GM19025 (cell line): ENCODE data around the gene FSD1.

Experiments
- ATAC-seq: cut with Tn5 transposase; IDR thresholded peaks from one replicate; pipeline ENCODE4 v1.9.1; 2021; ENCODE audit warnings: mild to moderate bottlenecking, low read depth, moderate library complexity; ENCODE audit not compliant: unreplicated experiment

FSD1 gene

GRCh38 chr19:4361152-4362046, 57.0 kb downstream of the FSD1 start:
- ATAC-seq, result no peak

GRCh38 chr19:4362101-4362828, 57.9 kb downstream of the FSD1 start:
- no peak for ATAC-seq

- no peak for ATAC-seq
Observed at GRCh38 chr19:4362831-4363545, 58.6 kb downstream of the FSD1 start.

- ATAC-seq, result no peak
Observed at GRCh38 chr19:4363571-4364304, 59.3 kb downstream of the FSD1 start.

- ATAC-seq, result no peak
Observed at GRCh38 chr19:4365341-4365740, 60.9 kb downstream of the FSD1 start.

GRCh38 chr19:4365791-4366665, 61.6 kb downstream of the FSD1 start:
- no peak for ATAC-seq

GRCh38 chr19:4366666-4367335, 62.4 kb downstream of the FSD1 start:
- no peak for ATAC-seq

- no peak for ATAC-seq
Observed at GRCh38 chr19:4367336-4367723, 62.9 kb downstream of the FSD1 start.

GRCh38 chr19:4367781-4368127, 63.4 kb downstream of the FSD1 start:
- ATAC-seq, result no peak

GRCh38 chr19:4368128-4368820, 63.9 kb downstream of the FSD1 start:
- ATAC-seq, result no peak

- no peak for ATAC-seq
Observed at GRCh38 chr19:4369109-4369887, 64.9 kb downstream of the FSD1 start.

GRCh38 chr19:4369888-4370260, 65.5 kb downstream of the FSD1 start:
- ATAC-seq, result peak; percentile 44

- ATAC-seq, result no peak
Observed at GRCh38 chr19:4370418-4371041, 66.1 kb downstream of the FSD1 start.

GRCh38 chr19:4371247-4372164, 67.1 kb downstream of the FSD1 start:
- ATAC-seq, result no peak

- ATAC-seq, result no peak
Observed at GRCh38 chr19:4372165-4373012, 68.0 kb downstream of the FSD1 start.

GRCh38 chr19:4373013-4373367, 68.6 kb downstream of the FSD1 start:
- ATAC-seq, result no peak
